CD8-positive, alpha-beta memory T cell (primary cell): ENCODE results near the gene SAMD13. TPM values are rescaled to one million over a fixed set of nuclear protein-coding genes. Genes with fewer than 3 reads are reported as not detected.
A peak's percentile ranks its signal among the peaks of the same experiment; 100 is the strongest.

ENCODE experiments used
- CTCF ChIA-PET: fragments of 350-600 bp; sonication (Branson Sonifier 250); formaldehyde crosslinking; loops from one replicate; lab custom pipeline; 2021; ENCODE audit warnings: antibody characterized with exemption; lab: Charles Lee
- POLR2A ChIA-PET: fragments of 350-600 bp; sonication (Branson Sonifier 250); formaldehyde crosslinking; loops from one replicate; lab custom pipeline; 2021; ENCODE audit warnings: antibody characterized with exemption; lab: Charles Lee
- DNase-seq, 5 donors: peaks; one replicate each; pipeline versions ENCODE4 v3.0.0 to v3.0.0-alpha.2; 2020 to 2022; ENCODE audit warnings: mixed read lengths in 1 of 5
- H3K27ac ChIP-seq: one replicate; pipeline ENCODE4 v1.7.0; 2013; ENCODE audit warnings: low read depth, mild to moderate bottlenecking, low read length, moderate library complexity
- H3K27me3 ChIP-seq: 2 replicates; pipeline ENCODE4 v1.7.0; 2013; ENCODE audit warnings: low read length, mild to moderate bottlenecking; ENCODE audit not compliant: insufficient read depth, poor library complexity, severe bottlenecking
- H3K36me3 ChIP-seq: 2 replicates; pipeline ENCODE4 v1.7.0; 2013; ENCODE audit warnings: mild to moderate bottlenecking, low read length, moderate library complexity; ENCODE audit not compliant: insufficient read depth
- H3K4me1 ChIP-seq: 2 replicates; pipeline ENCODE4 v1.7.0; 2013; ENCODE audit warnings: mild to moderate bottlenecking, low read length, moderate library complexity; ENCODE audit not compliant: insufficient read depth
- H3K4me3 ChIP-seq: 2 replicates; pipeline ENCODE4 v1.7.0; 2013; ENCODE audit warnings: mild to moderate bottlenecking, low read length
- H3K9me3 ChIP-seq: 2 replicates; pipeline ENCODE4 v1.7.0; 2013; ENCODE audit warnings: mild to moderate bottlenecking, low read length
- H3K27ac Mint-ChIP-seq, 8 donors: one replicate each; pipeline ENCODE4 v1.8.0; 2020 to 2021; ENCODE audit warnings: mixed read lengths in 8 of 8, mild to moderate bottlenecking in 6 of 8, inconsistent platforms in 3 of 8, moderate library complexity in 3 of 8
- H3K27me3 Mint-ChIP-seq, 2 donors: one replicate each; pipeline ENCODE4 v1.8.0; 2020 to 2021; ENCODE audit warnings: mixed read lengths in 2 of 2, mild to moderate bottlenecking in 1 of 2, moderate library complexity in 1 of 2
- H3K36me3 Mint-ChIP-seq, 3 donors: one replicate each; pipeline ENCODE4 v1.8.0; 2020 to 2021; ENCODE audit warnings: mixed read lengths in 3 of 3, inconsistent platforms in 1 of 3, mild to moderate bottlenecking in 1 of 3
- H3K4me1 Mint-ChIP-seq, 3 donors: one replicate each; pipeline ENCODE4 v1.8.0; 2020 to 2021; ENCODE audit warnings: mixed read lengths in 3 of 3, inconsistent platforms in 1 of 3, mild to moderate bottlenecking in 1 of 3
- H3K4me3 Mint-ChIP-seq, 7 donors: one replicate each; pipeline ENCODE4 v1.8.0; 2020 to 2021; ENCODE audit warnings: mixed read lengths in 7 of 7, mild to moderate bottlenecking in 6 of 7, moderate library complexity in 4 of 7, inconsistent platforms in 2 of 7
- H3K9me3 Mint-ChIP-seq, 5 donors: one replicate each; pipeline ENCODE4 v1.8.0; 2020 to 2022; ENCODE audit warnings: mixed read lengths in 5 of 5, mild to moderate bottlenecking in 3 of 5, moderate library complexity in 2 of 5, inconsistent platforms in 1 of 5
- polyA plus RNA-seq: library from polyadenylated mRNA; unstranded; fragments of 300-500 nt; fragmentation: Illumina TruSeq; gene quantifications from one replicate; pipeline ENCODE4 v1.2.3, GENCODE V29; 2021
- total RNA-seq, 2 experiments: library from RNA; stranded (reverse); gene quantifications; one replicate each; pipeline ENCODE4 v1.2.3, GENCODE V29; 2021

The SAMD13 gene
- total and polyA plus RNA-seq, 3 experiments from 2014 or later = 0.35 to 0.48 (median 0.39) TPM

DNA sequence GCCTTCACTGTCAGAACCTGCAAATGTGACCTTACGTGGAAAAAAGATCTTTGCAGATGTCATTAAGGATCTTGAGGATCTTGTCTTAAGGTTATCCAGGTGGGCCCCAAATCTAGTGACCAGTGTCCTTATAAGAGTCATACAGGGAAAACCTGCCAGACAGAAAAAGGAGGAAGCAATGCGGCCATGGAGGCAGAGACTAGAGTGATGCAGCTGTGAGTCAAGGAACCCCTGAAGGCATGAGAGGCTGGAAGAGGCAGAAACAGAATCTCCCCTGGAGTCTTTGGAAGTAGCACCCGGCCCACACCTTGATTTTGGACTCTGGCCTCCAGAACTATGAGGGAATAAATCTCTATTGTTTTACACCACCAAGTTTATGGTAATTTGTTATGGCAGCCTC lies 60.3 kb downstream of the SAMD13 start:
- Mint-ChIP-seq H3K4me1 (peaks cover 6 to 16% (median 9%) of the 10 kb centered on the region in 3 donors), H3K4me3 (no peak overlapping the region), H3K36me3 (peaks cover 0 to 3% (median 0%) of the 10 kb centered on the region in 3 donors), H3K27ac (no peak overlapping the region), H3K27me3 (peaks cover 1 to 8% of the 10 kb centered on the region in 2 donors), H3K9me3 (no peaks in the 10 kb centered on the region)
- ChIA-PET POLR2A (no interaction called here), CTCF (no interaction called here)
- no peak for DNase-seq
- Histone ChIP-seq H3K27me3 (no peaks in the 10 kb centered on the region), H3K27ac (no peak overlapping the region), H3K9me3 (no peaks in the 10 kb centered on the region), H3K4me1 (no peaks in the 10 kb centered on the region), H3K4me3 (no peak overlapping the region), H3K36me3 (no peaks in the 10 kb centered on the region)

- ChIA-PET CTCF (no interaction called here), POLR2A (no interaction called here)
- Histone ChIP-seq H3K4me3 (no peak overlapping the region), H3K4me1 (no peaks in the 10 kb centered on the region), H3K36me3 (no peaks in the 10 kb centered on the region), H3K9me3 (no peaks in the 10 kb centered on the region), H3K27me3 (no peaks in the 10 kb centered on the region), H3K27ac (no peak overlapping the region)
- Mint-ChIP-seq H3K27ac (no peak overlapping the region), H3K4me3 (no peak overlapping the region), H3K36me3 (no peaks in the 10 kb centered on the region), H3K27me3 (peaks cover 0 to under 1% of the 10 kb centered on the region in 2 donors), H3K9me3 (no peaks in the 10 kb centered on the region), H3K4me1 (peaks cover 6 to 16% (median 9%) of the 10 kb centered on the region in 3 donors)
- no peak for DNase-seq
Measured at GRCh38 chr1:84363019-84363418, 61.5 kb downstream of the SAMD13 start.

GRCh38 chr1:84363622-84364021 lies 62.1 kb downstream of the SAMD13 start:
- Mint-ChIP-seq H3K27me3 (no peaks in the 10 kb centered on the region), H3K9me3 (no peaks in the 10 kb centered on the region), H3K27ac (no peak overlapping the region), H3K36me3 (no peaks in the 10 kb centered on the region), H3K4me1 (peaks cover 6 to 16% (median 9%) of the 10 kb centered on the region in 3 donors), H3K4me3 (no peak overlapping the region)
- Histone ChIP-seq H3K4me1 (no peaks in the 10 kb centered on the region), H3K27ac (no peak overlapping the region), H3K27me3 (no peaks in the 10 kb centered on the region), H3K4me3 (no peak overlapping the region), H3K36me3 (no peaks in the 10 kb centered on the region), H3K9me3 (no peaks in the 10 kb centered on the region)
- no peak for DNase-seq
- ChIA-PET CTCF (no interaction called here), POLR2A (no interaction called here)

DNA sequence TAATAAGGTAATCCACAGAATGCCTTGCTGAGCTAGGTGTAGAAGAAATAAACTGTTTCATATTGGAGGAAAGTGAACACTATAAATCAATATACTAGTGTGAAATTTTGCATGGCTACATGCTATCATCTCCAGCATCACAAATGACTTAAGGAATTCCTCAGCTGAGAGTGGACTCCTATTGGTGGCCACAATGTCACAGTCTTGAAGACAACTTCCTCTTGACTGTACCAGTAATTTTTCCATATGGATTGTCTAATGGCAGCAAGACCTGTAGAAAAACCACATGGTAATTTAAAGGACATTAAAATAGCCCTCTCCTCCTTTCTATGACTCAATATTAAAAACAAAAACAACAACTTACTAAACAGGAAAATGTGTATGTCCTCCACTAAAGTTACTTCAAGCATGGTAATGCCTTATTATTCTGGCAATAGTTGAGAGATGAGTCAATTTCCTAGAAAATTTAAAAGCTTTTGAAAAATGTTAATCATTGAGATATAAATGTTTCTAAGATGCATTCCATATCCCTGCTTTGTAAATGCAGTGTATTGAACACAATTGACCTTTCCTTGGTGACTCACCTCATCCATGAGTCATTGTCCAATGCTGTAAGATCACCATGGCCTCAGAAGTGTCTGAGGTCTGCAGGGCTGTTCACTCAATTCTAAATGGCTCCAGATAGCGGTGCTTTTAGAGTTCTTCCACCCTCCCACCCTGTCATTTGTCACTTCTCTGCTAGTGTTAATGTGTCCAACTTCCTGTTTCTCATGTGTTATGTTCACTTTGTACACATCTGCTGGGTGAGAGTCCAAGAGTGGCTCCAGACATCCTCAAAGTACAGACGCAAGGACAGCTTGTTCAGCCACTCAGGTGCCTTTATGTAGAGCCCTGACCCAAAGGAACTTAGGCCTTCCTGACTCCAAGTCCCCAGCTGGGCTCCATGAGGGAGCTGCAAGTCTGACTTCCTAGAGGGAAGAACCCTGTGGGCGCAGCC lies 64.0 kb downstream of the SAMD13 start:
- ChIA-PET POLR2A (no interaction called here), CTCF (no interaction called here)
- Mint-ChIP-seq H3K4me1 (peaks cover 6 to 16% (median 9%) of the 10 kb centered on the region in 3 donors), H3K27ac (no peak overlapping the region), H3K36me3 (no peaks in the 10 kb centered on the region), H3K27me3 (no peaks in the 10 kb centered on the region), H3K4me3 (no peak overlapping the region), H3K9me3 (no peaks in the 10 kb centered on the region)
- Histone ChIP-seq H3K27ac (no peak overlapping the region), H3K4me1 (no peaks in the 10 kb centered on the region), H3K27me3 (no peaks in the 10 kb centered on the region), H3K4me3 (no peak overlapping the region), H3K36me3 (no peaks in the 10 kb centered on the region), H3K9me3 (no peaks in the 10 kb centered on the region)
- DNase-seq = no peak

DNA sequence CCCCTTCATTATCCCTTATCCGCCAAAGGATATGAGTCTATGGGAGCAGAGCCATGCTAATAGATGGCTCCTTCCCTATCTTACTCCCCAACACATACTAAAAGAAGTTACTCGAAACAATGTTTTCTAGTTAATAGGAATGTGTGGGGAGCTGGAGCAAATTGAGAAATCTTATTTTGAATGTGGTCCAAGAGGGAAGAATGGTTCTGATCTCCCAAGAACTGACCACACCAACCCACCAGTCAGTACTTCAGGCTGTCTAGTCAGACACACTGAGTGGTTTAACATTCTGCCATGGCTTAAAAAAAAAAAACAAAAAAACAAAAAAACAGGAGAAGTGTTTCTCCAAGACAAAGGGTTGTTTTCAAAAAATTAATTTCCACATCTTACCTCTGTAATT lies 65.3 kb downstream of the SAMD13 start:
- POLR2A ChIA-PET = no interaction called here
- no peaks in the 10 kb centered on the region for H3K9me3 ChIP-seq
- Mint-ChIP-seq H3K27me3 (no peaks in the 10 kb centered on the region), H3K4me3 (no peak overlapping the region), H3K4me1 (peaks cover 6 to 16% (median 9%) of the 10 kb centered on the region in 3 donors), H3K36me3 (no peaks in the 10 kb centered on the region), H3K27ac (no peak overlapping the region), H3K9me3 (no peaks in the 10 kb centered on the region)
- no peaks in the 10 kb centered on the region for H3K4me1 ChIP-seq
- no peak overlapping the region for H3K4me3 ChIP-seq
- H3K27me3 ChIP-seq = no peaks in the 10 kb centered on the region
- no peak overlapping the region for H3K27ac ChIP-seq
- no peak for DNase-seq
- CTCF ChIA-PET = no interaction called here
- no peaks in the 10 kb centered on the region for H3K36me3 ChIP-seq

GRCh38 chr1:84367219-84367618 lies 65.7 kb downstream of the SAMD13 start:
- no peaks in the 10 kb centered on the region for H3K9me3 Mint-ChIP-seq
- no peaks in the 10 kb centered on the region for H3K9me3 ChIP-seq
- peaks cover 6 to 16% (median 9%) of the 10 kb centered on the region in 3 donors for H3K4me1 Mint-ChIP-seq
- ChIA-PET CTCF (no interaction called here), POLR2A (no interaction called here)
- DNase-seq = no peak
- H3K27me3 ChIP-seq = no peaks in the 10 kb centered on the region
- no peaks in the 10 kb centered on the region for H3K4me1 ChIP-seq
- H3K36me3 ChIP-seq = no peaks in the 10 kb centered on the region
- H3K27ac Mint-ChIP-seq = no peak overlapping the region
- H3K27me3 Mint-ChIP-seq = no peaks in the 10 kb centered on the region
- H3K4me3 Mint-ChIP-seq = peak overlapping the region in 1 of 7 donors; percentile 45
- no peak overlapping the region for H3K27ac ChIP-seq
- H3K4me3 ChIP-seq = no peak overlapping the region
- H3K36me3 Mint-ChIP-seq = no peaks in the 10 kb centered on the region

GRCh38 chr1:84368441-84368840 lies 66.9 kb downstream of the SAMD13 start:
- no peak overlapping the region for H3K4me3 ChIP-seq
- Mint-ChIP-seq H3K4me3 (no peak overlapping the region), H3K27me3 (no peaks in the 10 kb centered on the region), H3K27ac (no peak overlapping the region), H3K9me3 (no peaks in the 10 kb centered on the region), H3K4me1 (peaks cover 6 to 9% (median 8%) of the 10 kb centered on the region in 3 donors), H3K36me3 (no peaks in the 10 kb centered on the region)
- H3K27ac ChIP-seq = no peak overlapping the region
- no peaks in the 10 kb centered on the region for H3K4me1 ChIP-seq
- H3K36me3 ChIP-seq = no peaks in the 10 kb centered on the region
- H3K27me3 ChIP-seq = no peaks in the 10 kb centered on the region
- CTCF ChIA-PET = no interaction called here
- POLR2A ChIA-PET = no interaction called here
- no peaks in the 10 kb centered on the region for H3K9me3 ChIP-seq
- DNase-seq = no peak

DNA sequence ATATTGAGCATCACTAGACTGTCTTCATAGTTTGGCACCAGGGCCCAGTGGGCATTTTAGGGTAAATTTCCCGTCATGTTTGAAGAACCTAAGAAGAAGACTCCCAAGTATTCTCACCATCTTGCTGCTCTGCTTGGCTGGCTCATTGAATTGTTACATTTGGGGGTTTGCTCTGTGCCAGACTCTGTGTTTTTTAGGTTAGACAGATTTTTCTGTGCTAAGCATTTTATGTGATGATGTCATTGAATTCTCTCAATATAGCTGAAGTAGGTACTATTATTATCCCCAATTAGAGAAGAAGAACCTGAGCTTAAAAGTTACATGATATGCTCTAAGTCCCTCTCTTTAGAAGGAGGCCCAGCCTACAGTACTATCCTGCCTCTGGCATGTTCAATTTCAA lies 68.8 kb downstream of the SAMD13 start:
- Mint-ChIP-seq H3K4me1 (peaks cover 6 to 8% (median 7%) of the 10 kb centered on the region in 3 donors), H3K9me3 (no peaks in the 10 kb centered on the region), H3K27ac (peak overlapping the region in 1 of 8 donors; percentile 34), H3K27me3 (no peaks in the 10 kb centered on the region), H3K36me3 (no peaks in the 10 kb centered on the region), H3K4me3 (no peak overlapping the region)
- H3K27me3 ChIP-seq = no peaks in the 10 kb centered on the region
- ChIA-PET POLR2A (no interaction called here), CTCF (no interaction called here)
- no peak for DNase-seq
- H3K4me1 ChIP-seq = no peaks in the 10 kb centered on the region
- H3K4me3 ChIP-seq = no peak overlapping the region
- H3K27ac ChIP-seq = no peak overlapping the region
- H3K9me3 ChIP-seq = no peaks in the 10 kb centered on the region
- no peaks in the 10 kb centered on the region for H3K36me3 ChIP-seq
